Stimulated activated memory B cell treated with anti-CD40 and anti-IgM and Interleukin-4, amounts not matched to agents 10 μg/mL and 1 μg/mL and 100 μg/mL, for 72 hours (primary cell): ENCODE data around the gene ZNF346.

ENCODE experiments used
- ATAC-seq: fragments of 150-1000 bp; cut with Tn5 transposase; 2 replicates; pipeline ENCODE4 v1.10.0; 2021
- H3K27ac Mint-ChIP-seq: one replicate; pipeline ENCODE4 v1.8.0; 2022; ENCODE audit warnings: mild to moderate bottlenecking, mixed read lengths
- H3K27me3 Mint-ChIP-seq: one replicate; pipeline ENCODE4 v1.8.0; 2022; ENCODE audit warnings: mixed read lengths
- H3K36me3 Mint-ChIP-seq: one replicate; pipeline ENCODE4 v1.8.0; 2022; ENCODE audit warnings: mixed read lengths
- H3K4me1 Mint-ChIP-seq: one replicate; pipeline ENCODE4 v1.8.0; 2022; ENCODE audit warnings: mixed read lengths
- H3K4me3 Mint-ChIP-seq: one replicate; pipeline ENCODE4 v1.8.0; 2022; ENCODE audit warnings: mild to moderate bottlenecking, moderate library complexity, mixed read lengths
- H3K9me3 Mint-ChIP-seq: one replicate; pipeline ENCODE4 v1.8.0; 2022; ENCODE audit warnings: mixed read lengths

The ZNF346 gene

GRCh38 chr5:177091232-177091631 lies 68.7 kb downstream of the ZNF346 start:
- no peaks in the 10 kb centered on the region for H3K9me3 Mint-ChIP-seq
- no peak overlapping the region for H3K4me3 Mint-ChIP-seq
- no peaks in the 10 kb centered on the region for H3K36me3 Mint-ChIP-seq
- H3K27me3 Mint-ChIP-seq, result peaks cover 9% of the 10 kb centered on the region
- no peak overlapping the region for H3K27ac Mint-ChIP-seq
- H3K4me1 Mint-ChIP-seq, result peaks cover 9% of the 10 kb centered on the region
- no peak for ATAC-seq

GRCh38 chr5:177092178-177093081 lies 69.9 kb downstream of the ZNF346 start:
- Mint-ChIP-seq H3K27ac (no peak overlapping the region), H3K27me3 (peaks cover 7% of the 10 kb centered on the region), H3K9me3 (no peaks in the 10 kb centered on the region), H3K36me3 (no peaks in the 10 kb centered on the region), H3K4me1 (peaks cover 4% of the 10 kb centered on the region), H3K4me3 (no peak overlapping the region)
- no peak for ATAC-seq

GRCh38 chr5:177093082-177093712 lies 70.7 kb downstream of the ZNF346 start:
- Mint-ChIP-seq H3K27me3 (no peaks in the 10 kb centered on the region), H3K4me3 (no peak overlapping the region), H3K36me3 (no peaks in the 10 kb centered on the region), H3K27ac (no peak overlapping the region), H3K9me3 (no peaks in the 10 kb centered on the region), H3K4me1 (no peaks in the 10 kb centered on the region)
- ATAC-seq, result no peak

GRCh38 chr5:177093803-177094202 lies 71.3 kb downstream of the ZNF346 start:
- Mint-ChIP-seq H3K27ac (no peak overlapping the region), H3K9me3 (no peaks in the 10 kb centered on the region), H3K4me3 (no peak overlapping the region), H3K36me3 (no peaks in the 10 kb centered on the region), H3K4me1 (no peaks in the 10 kb centered on the region), H3K27me3 (no peaks in the 10 kb centered on the region)
- no peak for ATAC-seq

GRCh38 chr5:177094224-177095087 lies 72.0 kb downstream of the ZNF346 start:
- peaks cover under 1% of the 10 kb centered on the region for H3K4me1 Mint-ChIP-seq
- H3K4me3 Mint-ChIP-seq, result no peak overlapping the region
- H3K27me3 Mint-ChIP-seq, result peaks cover 2% of the 10 kb centered on the region
- H3K27ac Mint-ChIP-seq, result no peak overlapping the region
- H3K36me3 Mint-ChIP-seq, result no peaks in the 10 kb centered on the region
- ATAC-seq, result no peak
- H3K9me3 Mint-ChIP-seq, result no peaks in the 10 kb centered on the region

- ATAC-seq, result no peak
- H3K9me3 Mint-ChIP-seq, result no peaks in the 10 kb centered on the region
- no peak overlapping the region for H3K27ac Mint-ChIP-seq
- H3K27me3 Mint-ChIP-seq, result peaks cover 9% of the 10 kb centered on the region
- H3K4me1 Mint-ChIP-seq, result peaks cover 8% of the 10 kb centered on the region
- H3K36me3 Mint-ChIP-seq, result no peaks in the 10 kb centered on the region
- no peak overlapping the region for H3K4me3 Mint-ChIP-seq
Measured at GRCh38 chr5:177095088-177095669, 72.7 kb downstream of the ZNF346 start.

GRCh38 chr5:177096162-177097015 lies 73.9 kb downstream of the ZNF346 start:
- H3K9me3 Mint-ChIP-seq, result no peaks in the 10 kb centered on the region
- peak; percentile 22 for ATAC-seq
- H3K4me1 Mint-ChIP-seq, result peaks cover 9% of the 10 kb centered on the region
- H3K36me3 Mint-ChIP-seq, result no peaks in the 10 kb centered on the region
- H3K27ac Mint-ChIP-seq, result no peak overlapping the region
- H3K27me3 Mint-ChIP-seq, result peaks cover 21% of the 10 kb centered on the region
- H3K4me3 Mint-ChIP-seq, result no peak overlapping the region

GRCh38 chr5:177097016-177097985 lies 74.8 kb downstream of the ZNF346 start:
- peaks cover 26% of the 10 kb centered on the region for H3K27me3 Mint-ChIP-seq
- H3K4me3 Mint-ChIP-seq, result no peak overlapping the region
- H3K9me3 Mint-ChIP-seq, result no peaks in the 10 kb centered on the region
- peaks cover 9% of the 10 kb centered on the region for H3K4me1 Mint-ChIP-seq
- no peak for ATAC-seq
- no peaks in the 10 kb centered on the region for H3K36me3 Mint-ChIP-seq
- H3K27ac Mint-ChIP-seq, result no peak overlapping the region

- Mint-ChIP-seq H3K4me3 (no peak overlapping the region), H3K36me3 (no peaks in the 10 kb centered on the region), H3K4me1 (peaks cover 9% of the 10 kb centered on the region), H3K9me3 (no peaks in the 10 kb centered on the region), H3K27ac (no peak overlapping the region), H3K27me3 (peaks cover 30% of the 10 kb centered on the region)
- ATAC-seq, result no peak
Measured at GRCh38 chr5:177098120-177098469, 75.6 kb downstream of the ZNF346 start.

GRCh38 chr5:177098470-177099141 lies 76.1 kb downstream of the ZNF346 start:
- no peak for ATAC-seq
- Mint-ChIP-seq H3K4me1 (peaks cover 9% of the 10 kb centered on the region), H3K4me3 (no peak overlapping the region), H3K27me3 (peaks cover 35% of the 10 kb centered on the region), H3K9me3 (no peaks in the 10 kb centered on the region), H3K36me3 (no peaks in the 10 kb centered on the region), H3K27ac (no peak overlapping the region)

GRCh38 chr5:177099422-177100093 lies 77.1 kb downstream of the ZNF346 start:
- Mint-ChIP-seq H3K9me3 (no peaks in the 10 kb centered on the region), H3K36me3 (no peaks in the 10 kb centered on the region), H3K27ac (peak overlapping the region; percentile 5), H3K4me1 (peaks cover 9% of the 10 kb centered on the region), H3K4me3 (no peak overlapping the region), H3K27me3 (peaks cover 44% of the 10 kb centered on the region)
- ATAC-seq, result no peak

GRCh38 chr5:177100714-177101121 lies 78.2 kb downstream of the ZNF346 start:
- ATAC-seq, result no peak
- H3K27me3 Mint-ChIP-seq, result peaks cover 47% of the 10 kb centered on the region
- H3K36me3 Mint-ChIP-seq, result no peaks in the 10 kb centered on the region
- peaks cover 9% of the 10 kb centered on the region for H3K4me1 Mint-ChIP-seq
- H3K27ac Mint-ChIP-seq, result no peak overlapping the region
- H3K9me3 Mint-ChIP-seq, result no peaks in the 10 kb centered on the region
- H3K4me3 Mint-ChIP-seq, result no peak overlapping the region
